Subcutaneous adipose tissue (tissue), 4 donors: ENCODE measurements around the gene MRPS26. TPM values are rescaled to one million over a fixed set of nuclear protein-coding genes. Genes with fewer than 3 reads are reported as not detected.

Experiments used
- CTCF ChIP-seq: fragments of 450-650 bp; IDR thresholded peaks from one replicate; pipeline ENCODE4 v1.5.1; 2016; ENCODE audit warnings: low read depth, mild to moderate bottlenecking, control low read depth, antibody characterized with exemption, moderate library complexity
- total RNA-seq, 4 donors: library from RNA; depleted of rRNA; stranded (reverse); fragments of >200 nt; gene quantifications; one replicate each; pipeline ENCODE4 v1.1.0, GENCODE V29; 2016

The MRPS26 gene
- total RNA-seq, 4 donors from 2014 or later: 20.5 to 47.5 (median 30.4) TPM

GRCh38 chr20:3082955-3083952 is 37.4 kb downstream of the MRPS26 start:
- TF ChIP-seq CTCF: no peak

- no peak for TF ChIP-seq CTCF
Measured at GRCh38 chr20:3084283-3084985, 38.6 kb downstream of the MRPS26 start, which contains the start of gene AVP. AVP (minus strand) TSS chr20:3084724; CDS start chr20:3084674, 50 bp downstream.

- no peak for TF ChIP-seq CTCF
Measured at GRCh38 chr20:3084986-3085360, 39.1 kb downstream of the MRPS26 start.

- TF ChIP-seq CTCF: no peak
Measured at GRCh38 chr20:3085571-3086072, 39.8 kb downstream of the MRPS26 start.

GRCh38 chr20:3088031-3088430 is 42.2 kb downstream of the MRPS26 start:
- TF ChIP-seq CTCF: no peak

GRCh38 chr20:3090565-3090964 is 44.7 kb downstream of the MRPS26 start:
- no peak for TF ChIP-seq CTCF
